Natural killer cell (primary cell): ENCODE measurements around the gene BTG1. TPM values are rescaled to one million over a fixed set of nuclear protein-coding genes. Genes with fewer than 3 reads are reported as not detected.
A peak's percentile ranks its signal among the peaks of the same experiment; 100 is the strongest.

ENCODE experiments used
- ATAC-seq, 3 donors: fragments of 150-1000 bp in 2 of 3; fragments of 200-7000 bp in 1 of 3; cut with Tn5 transposase; 1 replicate in 1 of 3; 2 replicates in 2 of 3; pipeline ENCODE4 v1.10.0; 2021; ENCODE audit warnings: mild to moderate bottlenecking in 2 of 3, moderate library complexity in 2 of 3
- DNase-seq, 2 donors: peaks; one replicate each; pipeline versions ENCODE4 v3.0.0 to v3.0.0-alpha.2; 2013 to 2021; ENCODE audit warnings: mixed read lengths in 1 of 2
- H3K27ac ChIP-seq: one replicate; pipeline ENCODE4 v1.5.1; 2013; ENCODE audit warnings: mild to moderate bottlenecking, low read length
- H3K27me3 ChIP-seq: one replicate; pipeline ENCODE4 v1.6.1; 2013; ENCODE audit warnings: low read length; ENCODE audit not compliant: control insufficient read depth, insufficient read depth
- H3K36me3 ChIP-seq: one replicate; pipeline ENCODE4 v1.6.1; 2013; ENCODE audit warnings: low read length; ENCODE audit not compliant: control insufficient read depth, insufficient read depth
- H3K4me1 ChIP-seq: one replicate; pipeline ENCODE4 v1.6.1; 2013; ENCODE audit warnings: low read length; ENCODE audit not compliant: control insufficient read depth, insufficient read depth
- H3K4me3 ChIP-seq: one replicate; pipeline ENCODE4 v1.5.1; 2013; ENCODE audit warnings: low read length
- H3K9me3 ChIP-seq: one replicate; pipeline ENCODE4 v1.6.1; 2013; ENCODE audit warnings: low read length; ENCODE audit not compliant: control insufficient read depth, insufficient read depth
- H3K27ac Mint-ChIP-seq, 2 donors: one replicate each; pipeline ENCODE4 v1.8.0; 2022; ENCODE audit warnings: mild to moderate bottlenecking in 2 of 2, mixed read lengths in 2 of 2, moderate library complexity in 1 of 2
- H3K27me3 Mint-ChIP-seq, 2 donors: one replicate each; pipeline ENCODE4 v1.8.0; 2022; ENCODE audit warnings: low read depth in 2 of 2, mixed read lengths in 2 of 2
- H3K36me3 Mint-ChIP-seq: one replicate; pipeline ENCODE4 v1.8.0; 2022; ENCODE audit warnings: mixed read lengths
- H3K4me1 Mint-ChIP-seq, 2 donors: one replicate each; pipeline ENCODE4 v1.8.0; 2022; ENCODE audit warnings: mixed read lengths in 2 of 2
- H3K4me3 Mint-ChIP-seq: one replicate; pipeline ENCODE4 v1.8.0; 2022; ENCODE audit warnings: mild to moderate bottlenecking, moderate library complexity, mixed read lengths
- H3K9me3 Mint-ChIP-seq, 2 donors: one replicate each; pipeline ENCODE4 v1.8.0; 2022; ENCODE audit warnings: mixed read lengths in 2 of 2
- CTCF ChIP-seq: fragments of 200-600 bp; IDR thresholded peaks from one replicate; pipeline ENCODE4 v1.8.0; 2022; ENCODE audit warnings: antibody characterized with exemption
- WGBS: methylation state at CpG from one replicate; pipeline ENCODE4 v1.1.7; 2013; ENCODE audit warnings: missing lambda C conversion rate; ENCODE audit not compliant: insufficient coverage; 5-methylcytosine and 5-hydroxymethylcytosine counted together
- intact Hi-C: fragments of 100-400 bp; cut with micrococcal nuclease; formaldehyde crosslinking; loops from one replicate; pipeline ENCODE4 v1.14.2; 2022
- total RNA-seq, 4 donors: library from RNA; stranded (reverse); fragments of 120-200 nt in 1 of 4; gene quantifications; one replicate each; pipeline versions ENCODE4 v1.2.3 to v1.2.4, GENCODE V29; 2013 to 2022

Gene BTG1
- total RNA-seq, 3 donors from 2014 or later (not counting 1 experiment from before 2014, with no cell fraction given) = 801 to 1,037 (median 830) TPM

GRCh38 chr12:92139634-92140150 is 6.0 kb downstream of the BTG1 start:
- WGBS = 13% methylated on average over 2 of the region's 2 CpGs
- Histone ChIP-seq H3K27me3 (no peaks in the 10 kb centered on the region), H3K27ac (peak overlapping the region; percentile 51), H3K4me1 (peaks cover 15% of the 10 kb centered on the region), H3K36me3 (peaks cover 60% of the 10 kb centered on the region), H3K4me3 (peak overlapping the region; percentile 88), H3K9me3 (no peaks in the 10 kb centered on the region)
- H3K9me3 Mint-ChIP-seq = no peaks in the 10 kb centered on the region
- ATAC-seq (no peak), DNase-seq (peak in 1 of 2 donors; percentile 38)
- H3K4me3 Mint-ChIP-seq = peak overlapping the region; percentile 88
- H3K4me1 Mint-ChIP-seq = peaks cover 68 to 89% of the 10 kb centered on the region in 2 donors
- H3K27me3 Mint-ChIP-seq = no peaks in the 10 kb centered on the region
- H3K36me3 Mint-ChIP-seq = peaks cover 46% of the 10 kb centered on the region
- TF ChIP-seq CTCF = no peak
- peak overlapping the region; percentile 98 to 99 for H3K27ac Mint-ChIP-seq
- intact Hi-C loops = loop anchor here (2.0 to 10.0 kb wide), 4 partner anchors 15 to 755 kb away; no protein-coding TSS in a partner anchor

GRCh38 chr12:92138626-92139025 is 7.0 kb downstream of the BTG1 start:
- H3K36me3 ChIP-seq = peaks cover 53% of the 10 kb centered on the region
- no peak for DNase-seq

GRCh38 chr12:92138144-92138543 is 7.5 kb downstream of the BTG1 start:
- ATAC-seq = no peak
- 40% methylated on average over 1 of the region's 1 CpG for WGBS
- Mint-ChIP-seq H3K27ac (peak overlapping the region; percentile 88 to 98), H3K4me1 (peaks cover 76 to 90% of the 10 kb centered on the region in 2 donors), H3K9me3 (no peaks in the 10 kb centered on the region), H3K4me3 (peak overlapping the region; percentile 88), H3K27me3 (no peaks in the 10 kb centered on the region), H3K36me3 (peaks cover 31% of the 10 kb centered on the region)
- peaks cover 48% of the 10 kb centered on the region for H3K36me3 ChIP-seq
- H3K9me3 ChIP-seq = no peaks in the 10 kb centered on the region
- DNase-seq = peak in 1 of 2 donors; percentile 25
- H3K27ac ChIP-seq = peak overlapping the region; percentile 62
- intact Hi-C loops = no loop called here
- no peak for TF ChIP-seq CTCF
- H3K27me3 ChIP-seq = no peaks in the 10 kb centered on the region
- peak overlapping the region; percentile 88 for H3K4me3 ChIP-seq
- peaks cover 25% of the 10 kb centered on the region for H3K4me1 ChIP-seq

More at GRCh38 chr12:92138626-92139025, 7.0 kb downstream of the BTG1 start:
- intact Hi-C loops = no loop called here
- H3K9me3 Mint-ChIP-seq = no peaks in the 10 kb centered on the region
- H3K36me3 Mint-ChIP-seq = peaks cover 35% of the 10 kb centered on the region
- peak overlapping the region; percentile 62 for H3K27ac ChIP-seq
- H3K27me3 Mint-ChIP-seq = no peaks in the 10 kb centered on the region
- no peak for ATAC-seq
- H3K4me3 ChIP-seq = peak overlapping the region; percentile 88
- no peaks in the 10 kb centered on the region for H3K27me3 ChIP-seq
- H3K27ac Mint-ChIP-seq = peak overlapping the region; percentile 88 to 98
- H3K4me1 ChIP-seq = peaks cover 20% of the 10 kb centered on the region
- peak overlapping the region; percentile 88 for H3K4me3 Mint-ChIP-seq
- no peaks in the 10 kb centered on the region for H3K9me3 ChIP-seq
- TF ChIP-seq CTCF = no peak
- H3K4me1 Mint-ChIP-seq = peaks cover 71 to 90% of the 10 kb centered on the region in 2 donors
